HepG2 (cell line): ENCODE data around the gene DPP7. TPM values are rescaled to one million over a fixed set of nuclear protein-coding genes. Genes with fewer than 3 reads are reported as not detected.

Experiments used
- ATM ChIP-seq: fragments of 450-650 bp; IDR thresholded peaks from 2 replicates; pipeline ENCODE4 v1.7.1; 2017; ENCODE audit warnings: mild to moderate bottlenecking, borderline replicate concordance
- CREM ChIP-seq, 2 experiments: sonication (generic) in 1 of 2; formaldehyde crosslinking in 1 of 2; IDR thresholded peaks; 2 replicates each; pipeline versions ENCODE4 v1.4.0 to v1.6.1; 2016 to 2020; ENCODE audit warnings: antibody characterized with exemption in 1 of 2, mild to moderate bottlenecking in 1 of 2, missing genetic modification reagents in 1 of 2
- DNMT3B ChIP-seq: conservative IDR thresholded peaks from 2 replicates; pipeline ENCODE4 v1.6.1; 2016; ENCODE audit warnings: missing biosample characterization, control low read depth
- ELF4 ChIP-seq: sonication (generic); formaldehyde crosslinking; IDR thresholded peaks from 2 replicates; pipeline ENCODE4 v1.5.0; 2020; ENCODE audit warnings: missing genetic modification reagents, mild to moderate bottlenecking, moderate library complexity, borderline replicate concordance
- FOXO4 ChIP-seq: sonication (generic); formaldehyde crosslinking; conservative IDR thresholded peaks from 2 replicates; pipeline ENCODE4 v1.8.1; 2023; ENCODE audit warnings: missing genetic modification reagents
- HOXA3 ChIP-seq: sonication (generic); formaldehyde crosslinking; IDR thresholded peaks from 2 replicates; pipeline ENCODE4 v1.5.0; 2020; ENCODE audit warnings: missing genetic modification reagents
- MEF2D ChIP-seq: sonication (generic); formaldehyde crosslinking; IDR thresholded peaks from 2 replicates; pipeline ENCODE4 v1.5.1; 2020; ENCODE audit warnings: mild to moderate bottlenecking, missing genetic modification reagents
- PCBP1 ChIP-seq: fragments of 200-400 bp; formaldehyde crosslinking; IDR thresholded peaks from 2 replicates; pipeline ENCODE4 v1.6.1; 2017; ENCODE audit warnings: mild to moderate bottlenecking, low read depth, low read length, borderline replicate concordance
- RXRB ChIP-seq: IDR thresholded peaks from 2 replicates; pipeline ENCODE4 v1.6.1; 2016; ENCODE audit warnings: borderline replicate concordance, missing genetic modification reagents, missing compliant biosample characterization
- SP2 ChIP-seq: sonication (generic); formaldehyde crosslinking; IDR thresholded peaks from 2 replicates; pipeline ENCODE4 v1.5.1; 2020; ENCODE audit warnings: mild to moderate bottlenecking, missing genetic modification reagents
- TBX3 ChIP-seq: fragments of 450-650 bp; IDR thresholded peaks from 2 replicates; pipeline ENCODE4 v1.6.1; 2017; ENCODE audit warnings: antibody characterized with exemption, mild to moderate bottlenecking, inconsistent platforms, borderline replicate concordance
- ZNF263 ChIP-seq: sonication (generic); formaldehyde crosslinking; IDR thresholded peaks from 2 replicates; pipeline ENCODE4 v1.4.0; 2020; ENCODE audit warnings: missing genetic modification reagents
- ZNF414 ChIP-seq: sonication (generic); formaldehyde crosslinking; IDR thresholded peaks from 2 replicates; pipeline ENCODE4 v1.5.0; 2020; ENCODE audit warnings: missing genetic modification reagents
- ZNF646 ChIP-seq: sonication (generic); formaldehyde crosslinking; IDR thresholded peaks from 2 replicates; pipeline ENCODE4 v1.9.0; 2021; ENCODE audit warnings: mild to moderate bottlenecking, missing genetic modification reagents
- ZNF772 ChIP-seq: sonication (generic); formaldehyde crosslinking; IDR thresholded peaks from 2 replicates; pipeline ENCODE4 v1.5.0; 2020; ENCODE audit warnings: mild to moderate bottlenecking, missing genetic modification reagents
- ZNF792 ChIP-seq: IDR thresholded peaks from 2 replicates; pipeline ENCODE4 v1.6.1; 2016
- ZNF800 ChIP-seq: sonication (generic); formaldehyde crosslinking; IDR thresholded peaks from 2 replicates; pipeline ENCODE4 v1.4.0; 2020; ENCODE audit warnings: missing genetic modification reagents
- polyA plus RNA-seq, 8 experiments: library from polyadenylated mRNA; depleted of rRNA in 3 of 8; stranded (reverse) in 7 of 8; unstranded in 1 of 8; fragments of >200 nt; fragmentation: Illumina TruSeq in 4 of 8; extraction: Trizol in 4 of 8; gene quantifications; 2 replicates each; pipeline versions ENCODE4 v1.2.1 to v1.2.3, GENCODE V29; 2011 to 2016; ENCODE audit warnings: low read depth in 4 of 8, missing spikeins in 1 of 8, mixed read lengths in 1 of 8; ENCODE audit not compliant: insufficient read depth in 1 of 8
- total RNA-seq, 5 experiments: library from RNA; depleted of rRNA; stranded (reverse); fragments of >200 nt; fragmentation: Illumina TruSeq; extraction: Trizol; gene quantifications; 2 replicates each; pipeline ENCODE4 v1.2.3, GENCODE V29; 2016; ENCODE audit warnings: low read depth in 1 of 5

Gene DPP7
- total and polyA plus RNA-seq, 2 of the 13 experiments (the other 11 are each of a cell fraction or from before 2014, with no cell fraction given), result 1.2 to 4.5 TPM

DNA sequence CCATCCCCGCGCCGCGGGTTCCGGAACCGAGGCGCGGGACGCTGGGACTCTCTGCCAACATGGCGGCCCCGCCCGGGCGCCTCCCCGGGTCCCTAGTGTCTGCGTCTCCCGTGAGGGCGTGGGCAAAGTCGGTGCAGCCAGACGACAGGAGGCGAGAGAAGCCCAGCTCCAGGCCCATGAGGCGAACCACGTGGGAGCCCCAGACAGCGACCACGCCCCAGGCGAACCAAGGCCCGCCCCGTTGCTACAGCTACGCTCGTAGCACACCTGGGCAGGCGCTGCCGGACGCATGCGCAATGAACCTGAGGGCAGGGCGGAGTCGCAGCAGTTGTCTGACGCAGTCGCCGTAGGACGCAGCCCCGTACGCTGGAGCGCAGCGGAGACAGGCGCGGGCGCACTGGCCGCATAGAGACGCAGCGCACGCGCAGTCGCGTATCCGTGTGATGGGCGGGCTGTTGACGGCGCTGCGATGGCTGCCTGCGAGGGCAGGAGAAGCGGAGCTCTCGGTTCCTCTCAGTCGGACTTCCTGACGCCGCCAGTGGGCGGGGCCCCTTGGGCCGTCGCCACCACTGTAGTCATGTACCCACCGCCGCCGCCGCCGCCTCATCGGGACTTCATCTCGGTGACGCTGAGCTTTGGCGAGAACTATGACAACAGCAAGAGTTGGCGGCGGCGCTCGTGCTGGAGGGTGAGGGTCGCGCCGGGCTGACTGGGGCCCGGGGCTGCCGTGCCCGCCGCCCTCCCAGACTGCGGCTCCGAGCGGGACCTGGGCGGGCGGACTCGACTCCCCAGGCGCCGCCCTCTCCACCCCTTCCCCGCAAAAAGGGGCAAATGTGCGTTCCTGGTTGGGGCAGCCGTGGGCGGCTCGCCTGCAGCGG is 27.8 kb downstream of the DPP7 start, which contains the start of gene MAN1B1 (continued):
- TF ChIP-seq TBX3, result no peak
- 0 out of 2 replicates have a peak, but pooled peaks have one; percentile 38 for TF ChIP-seq DNMT3B (CRISPR knock-in tag)
- TF ChIP-seq FOXO4 (CRISPR knock-in tag), result no peak
- no peak; the same call in 1 of the 2 replicates for TF ChIP-seq RXRB
- TF ChIP-seq PCBP1, result 0 out of 2 replicates have a peak, but pooled peaks have one; percentile 5
- peak; percentile 85 for TF ChIP-seq HOXA3 (CRISPR knock-in tag)
- no peak; the same call in 1 of the 2 replicates for TF ChIP-seq ZNF414 (CRISPR knock-in tag)
- peak; percentile 85; the same call in 1 of the 2 replicates for TF ChIP-seq ZNF800 (CRISPR knock-in tag)
- TF ChIP-seq ZNF792 (CRISPR knock-in tag), result peak; percentile 71
- TF ChIP-seq ATM, result no peak
- no peak for TF ChIP-seq ZNF646 (CRISPR knock-in tag)
- peak; percentile 44; the same call in 1 of the 2 replicates for TF ChIP-seq CREM (IDR thresholded peaks at IDR 0.05)
- no peak for TF ChIP-seq CREM (CRISPR knock-in tag; IDR thresholded peaks at IDR 0.05)
- TF ChIP-seq MEF2D (CRISPR knock-in tag), result no peak; the same call in 1 of the 2 replicates
- TF ChIP-seq ZNF263 (CRISPR knock-in tag), result no peak; the same call in 1 of the 2 replicates
- TF ChIP-seq SP2 (CRISPR knock-in tag), result no peak; the same call in 1 of the 2 replicates
- no peak; the same call in 1 of the 2 replicates for TF ChIP-seq ZNF772 (CRISPR knock-in tag)
- no peak for TF ChIP-seq ELF4
